ENCODE results near the gene IGFBPL1. TPM values are rescaled to one million over a fixed set of nuclear protein-coding genes. Genes with fewer than 3 reads are reported as not detected.

Gene IGFBPL1
- total RNA-seq, 6 donors from 2014 or later = 0.66 to 2.6 (median 1.4) TPM; not detected in 3

DNA sequence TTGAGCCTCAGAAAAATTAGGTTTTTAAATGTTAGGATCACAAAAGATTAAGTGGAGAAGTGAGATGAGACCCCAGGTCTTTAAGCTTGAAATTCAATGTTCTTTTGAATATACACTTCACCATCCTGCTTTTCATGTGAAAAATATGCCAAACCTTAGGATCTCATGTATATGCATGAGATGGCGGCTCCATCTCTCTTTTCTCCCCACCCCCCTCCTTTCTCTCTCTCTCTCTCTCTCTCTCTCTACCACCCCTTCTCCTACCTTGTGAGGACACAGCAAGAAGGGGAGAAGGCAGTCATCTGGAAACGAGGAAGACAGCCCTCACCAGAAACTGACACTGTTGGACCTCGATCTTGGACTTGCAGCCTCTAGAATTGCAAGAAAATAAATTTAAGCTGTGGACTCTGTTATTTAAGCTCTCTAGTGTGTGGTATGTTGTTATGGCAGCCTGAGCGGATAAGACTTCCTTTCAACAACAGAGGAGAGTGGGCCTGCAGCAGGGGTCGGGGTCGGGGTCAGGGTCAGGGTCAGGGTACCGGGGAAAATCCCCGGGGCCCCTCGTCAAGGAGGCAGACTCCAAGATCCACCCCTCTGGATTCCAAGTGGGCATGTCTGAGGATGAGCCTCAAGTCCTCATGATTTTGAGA, 48.1 kb downstream of the IGFBPL1 start:
- DNase-seq = no peak
- WGBS, 2 donors = 64 to 68% methylated on average over 9 of the region's 9 CpGs
- H3K27ac ChIP-seq = no peak overlapping the region
- H3K27me3 ChIP-seq = no peaks in the 10 kb centered on the region
- TF ChIP-seq EP300 (IDR thresholded peaks at IDR 0.05) (no peak), POLR2AphosphoS5 (IDR thresholded peaks at IDR 0.05) (no peak)
- TF ChIP-seq, protein P1, sequence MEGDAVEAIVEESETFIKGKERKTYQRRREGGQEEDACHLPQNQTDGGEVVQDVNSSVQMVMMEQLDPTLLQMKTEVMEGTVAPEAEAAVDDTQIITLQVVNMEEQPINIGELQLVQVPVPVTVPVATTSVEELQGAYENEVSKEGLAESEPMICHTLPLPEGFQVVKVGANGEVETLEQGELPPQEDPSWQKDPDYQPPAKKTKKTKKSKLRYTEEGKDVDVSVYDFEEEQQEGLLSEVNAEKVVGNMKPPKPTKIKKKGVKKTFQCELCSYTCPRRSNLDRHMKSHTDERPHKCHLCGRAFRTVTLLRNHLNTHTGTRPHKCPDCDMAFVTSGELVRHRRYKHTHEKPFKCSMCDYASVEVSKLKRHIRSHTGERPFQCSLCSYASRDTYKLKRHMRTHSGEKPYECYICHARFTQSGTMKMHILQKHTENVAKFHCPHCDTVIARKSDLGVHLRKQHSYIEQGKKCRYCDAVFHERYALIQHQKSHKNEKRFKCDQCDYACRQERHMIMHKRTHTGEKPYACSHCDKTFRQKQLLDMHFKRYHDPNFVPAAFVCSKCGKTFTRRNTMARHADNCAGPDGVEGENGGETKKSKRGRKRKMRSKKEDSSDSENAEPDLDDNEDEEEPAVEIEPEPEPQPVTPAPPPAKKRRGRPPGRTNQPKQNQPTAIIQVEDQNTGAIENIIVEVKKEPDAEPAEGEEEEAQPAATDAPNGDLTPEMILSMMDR (IDR thresholded peaks at IDR 0.05) = no peak
- ATAC-seq (ENCODE audit: low FRiP score in 2 of 2) = no peak
- H3K36me3 ChIP-seq = no peaks in the 10 kb centered on the region
- H3K9me3 ChIP-seq = no peaks in the 10 kb centered on the region
- H3K4me3 ChIP-seq = no peak overlapping the region
- H3K4me1 ChIP-seq = no peaks in the 10 kb centered on the region

DNA sequence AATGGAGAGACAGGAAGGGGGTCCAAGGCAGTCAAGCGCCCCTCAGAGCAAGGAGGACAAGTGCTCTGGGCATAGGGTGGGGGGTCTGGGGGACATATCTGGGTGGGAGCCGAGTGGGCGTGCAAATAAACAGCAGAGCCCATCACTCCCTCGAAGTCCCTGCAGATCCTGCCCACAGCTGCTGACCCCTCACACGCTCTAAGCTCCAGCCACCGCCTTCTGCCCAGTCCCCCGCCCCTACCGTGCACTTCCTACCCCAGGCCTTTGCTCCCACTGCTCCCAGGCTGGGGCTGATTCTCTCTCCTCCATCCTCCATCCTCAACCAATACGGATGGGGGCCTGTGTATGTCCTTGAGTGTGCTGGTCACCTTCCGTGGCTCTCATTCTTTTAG, 48.7 kb downstream of the IGFBPL1 start:
- TF ChIP-seq, protein P1 (IDR thresholded peaks at IDR 0.05) = no peak
- no peak for TF ChIP-seq POLR2A (IDR thresholded peaks at IDR 0.05)
- TF ChIP-seq POLR2AphosphoS5 (IDR thresholded peaks at IDR 0.05) = no peak
- TF ChIP-seq EP300 (IDR thresholded peaks at IDR 0.05) = no peak
- H3K36me3 ChIP-seq = no peaks in the 10 kb centered on the region
- H3K27ac ChIP-seq = no peak overlapping the region
- H3K4me3 ChIP-seq = no peak overlapping the region
- DNase-seq (peak in 1 of 2 donors; percentile 23), ATAC-seq (ENCODE audit: low FRiP score in 2 of 2) (no peak)
- no peaks in the 10 kb centered on the region for H3K4me1 ChIP-seq
- no peaks in the 10 kb centered on the region for H3K27me3 ChIP-seq
- H3K9me3 ChIP-seq = no peaks in the 10 kb centered on the region
- WGBS, 2 donors = 73 to 77% methylated on average over 10 of the region's 10 CpGs

DNA sequence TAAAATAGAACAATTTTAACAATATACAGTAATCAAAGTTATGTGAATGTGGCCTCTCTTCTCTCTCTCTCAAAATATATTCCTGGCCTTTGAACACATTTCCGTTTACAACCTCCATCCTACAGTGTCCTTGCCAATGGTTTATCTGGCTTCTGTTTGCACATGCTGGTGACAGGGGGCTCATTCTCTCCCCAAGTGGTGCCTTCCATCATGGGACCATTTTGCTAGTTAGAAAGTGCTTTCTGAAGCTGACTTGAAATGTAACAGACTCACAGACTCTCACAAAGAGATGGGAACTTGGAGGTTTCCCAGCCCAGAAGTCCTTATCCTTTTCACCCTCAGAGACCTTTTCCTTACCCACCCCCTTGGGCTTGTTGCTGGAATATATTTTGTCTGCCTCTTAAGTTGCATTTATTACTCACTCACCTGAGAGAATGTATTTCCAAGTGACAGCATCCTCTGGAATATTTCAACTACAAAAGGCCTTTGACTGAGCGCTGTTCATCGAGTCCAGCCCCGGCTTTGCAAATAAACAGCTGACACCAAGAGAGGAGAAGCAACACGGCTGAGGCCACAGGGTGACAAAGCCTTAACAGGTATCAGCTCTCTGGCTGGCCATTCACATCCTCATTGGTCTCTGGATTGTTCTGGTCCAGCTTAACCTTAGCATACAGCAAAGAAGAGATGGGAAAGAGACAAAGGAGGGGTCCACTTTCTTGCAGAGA, 49.2 kb downstream of the IGFBPL1 start:
- ATAC-seq (ENCODE audit: low FRiP score in 2 of 2) = no peak
- no peak overlapping the region for H3K27ac ChIP-seq
- no peaks in the 10 kb centered on the region for H3K9me3 ChIP-seq
- H3K27me3 ChIP-seq = no peaks in the 10 kb centered on the region
- H3K36me3 ChIP-seq = no peaks in the 10 kb centered on the region
- TF ChIP-seq, protein P1 (IDR thresholded peaks at IDR 0.05) = no peak
- no peak for TF ChIP-seq POLR2AphosphoS5 (IDR thresholded peaks at IDR 0.05)
- TF ChIP-seq EP300 (IDR thresholded peaks at IDR 0.05) = no peak
- TF ChIP-seq POLR2A (IDR thresholded peaks at IDR 0.05) = no peak
- DNase-seq = no peak
- 65 to 72% methylated on average over 5 of the region's 5 CpGs for WGBS, 2 donors
- no peaks in the 10 kb centered on the region for H3K4me1 ChIP-seq
- no peak overlapping the region for H3K4me3 ChIP-seq

GRCh38 chr9:38373679-38374078, 50.6 kb downstream of the IGFBPL1 start:
- DNase-seq (no peak), ATAC-seq (ENCODE audit: low FRiP score in 2 of 2) (no peak)
- Histone ChIP-seq H3K27me3 (no peaks in the 10 kb centered on the region), H3K4me3 (no peak overlapping the region), H3K9me3 (no peaks in the 10 kb centered on the region), H3K36me3 (no peaks in the 10 kb centered on the region), H3K4me1 (no peaks in the 10 kb centered on the region), H3K27ac (no peak overlapping the region)
- 67 to 79% methylated on average over 3 of the region's 3 CpGs for WGBS, 2 donors
- TF ChIP-seq, protein P1 (IDR thresholded peaks at IDR 0.05) = no peak
- no peak for TF ChIP-seq POLR2AphosphoS5 (IDR thresholded peaks at IDR 0.05)
- no peak for TF ChIP-seq POLR2A (IDR thresholded peaks at IDR 0.05)
- no peak for TF ChIP-seq EP300 (IDR thresholded peaks at IDR 0.05)
